Stimulated activated CD4-positive, alpha-beta T cell treated with anti-CD3 and anti-CD28 coated beads, TNF-alpha, amount 100 ng/mL, for 4 hours (primary cell): Measurements from ENCODE around the gene CTTN.

Experiments used
- DNase-seq, 3 experiments: peaks; one replicate each; pipeline ENCODE4 v3.0.0-alpha.2; 2020; ENCODE audit warnings: low read depth in 3 of 3

Gene CTTN

GRCh38 chr11:70428701-70429427, 30.5 kb downstream of the CTTN start:
- DNase-seq, result no peak

- no peak for DNase-seq
Measured at GRCh38 chr11:70429428-70429705, 31.0 kb downstream of the CTTN start.

GRCh38 chr11:70429724-70430521, 31.6 kb downstream of the CTTN start:
- no peak for DNase-seq

- DNase-seq, result no peak
Measured at GRCh38 chr11:70430671-70431574, 32.6 kb downstream of the CTTN start.

- DNase-seq, result no peak
Measured at GRCh38 chr11:70431611-70432010, 33.3 kb downstream of the CTTN start.

- no peak for DNase-seq
Measured at GRCh38 chr11:70432065-70432464, 33.7 kb downstream of the CTTN start.

- no peak for DNase-seq
Measured at GRCh38 chr11:70432580-70432979, 34.3 kb downstream of the CTTN start.

- no peak for DNase-seq
Measured at GRCh38 chr11:70433038-70433437, 34.7 kb downstream of the CTTN start.

- DNase-seq, result no peak
Measured at GRCh38 chr11:70433526-70433925, 35.2 kb downstream of the CTTN start.

GRCh38 chr11:70433966-70434812, 35.9 kb downstream of the CTTN start:
- no peak for DNase-seq

- DNase-seq, result no peak
Measured at GRCh38 chr11:70434813-70435278, 36.5 kb downstream of the CTTN start.

- DNase-seq, result no peak
Measured at GRCh38 chr11:70435361-70435760, 37.0 kb downstream of the CTTN start.

- no peak for DNase-seq
Measured at GRCh38 chr11:70435765-70436500, 37.6 kb downstream of the CTTN start.

GRCh38 chr11:70436501-70436860, 38.2 kb downstream of the CTTN start:
- DNase-seq, result no peak

GRCh38 chr11:70437111-70437784, 38.9 kb downstream of the CTTN start:
- no peak for DNase-seq

- no peak for DNase-seq
Measured at GRCh38 chr11:70440206-70440605, 41.9 kb downstream of the CTTN start.

- DNase-seq, result no peak
Measured at GRCh38 chr11:70443773-70444030, 45.4 kb downstream of the CTTN start.

- DNase-seq, result no peak
Measured at GRCh38 chr11:70445091-70445490, 46.8 kb downstream of the CTTN start.

- DNase-seq, result no peak
Measured at GRCh38 chr11:70445605-70446004, 47.3 kb downstream of the CTTN start.

GRCh38 chr11:70448983-70449567, 50.7 kb downstream of the CTTN start:
- no peak for DNase-seq
